ENCODE measurements around the gene PGA3.

DNA sequence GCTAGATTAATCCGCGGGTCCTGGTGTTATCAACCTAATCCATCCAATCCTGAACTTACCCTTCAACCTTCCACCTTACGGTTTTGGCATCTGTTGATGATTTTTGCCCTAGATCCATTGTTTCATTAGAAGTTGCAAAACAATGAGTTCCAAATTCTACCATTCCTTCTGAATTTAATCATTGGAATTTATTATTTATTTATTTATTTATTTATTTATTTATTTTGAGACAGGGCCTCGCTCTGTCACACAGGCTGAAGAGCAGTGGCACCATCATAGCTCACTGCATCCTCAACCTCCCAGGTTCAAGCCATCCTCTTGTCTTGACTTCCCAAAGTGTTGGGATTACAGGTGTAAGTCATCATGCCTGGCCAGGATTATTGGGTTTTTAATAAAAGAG, 21.8 kb upstream of the PGA3 start:
- no peak for TF ChIP-seq ZFP3 (CRISPR knock-in tag; IDR thresholded peaks at IDR 0.05)
- TF ChIP-seq RARB (CRISPR knock-in tag; IDR thresholded peaks at IDR 0.05): no peak
